ENCODE results near the gene CD2AP. TPM values are rescaled to one million over a fixed set of nuclear protein-coding genes. Genes with fewer than 3 reads are reported as not detected.

The CD2AP gene
- total RNA-seq, 1 donor from 2014 or later, result 12.5 TPM

- no peak for TF ChIP-seq CTCF (conservative IDR thresholded peaks at IDR 0.05)
- DNase-seq (ENCODE audit: low read depth, low spot score), result no peak
- Mint-ChIP-seq H3K9me3 (no peaks in the 10 kb centered on the region), H3K36me3 (ENCODE audit: low read depth) (no peaks in the 10 kb centered on the region), H3K27ac (ENCODE audit: unreplicated experiment) (no peak overlapping the region), H3K4me1 (no peaks in the 10 kb centered on the region), H3K4me3 (no peak overlapping the region), H3K27me3 (ENCODE audit: low read depth) (no peaks in the 10 kb centered on the region)
Observed at GRCh38 chr6:47454713-47455396, 22.7 kb upstream of the CD2AP start.

- no peaks in the 10 kb centered on the region for H3K9me3 Mint-ChIP-seq
- H3K27ac Mint-ChIP-seq (ENCODE audit: unreplicated experiment), result no peak overlapping the region
- no peaks in the 10 kb centered on the region for H3K36me3 Mint-ChIP-seq (ENCODE audit: low read depth)
- H3K4me3 Mint-ChIP-seq, result no peak overlapping the region
- no peak for DNase-seq (ENCODE audit: low read depth, low spot score)
- H3K4me1 Mint-ChIP-seq, result no peaks in the 10 kb centered on the region
- TF ChIP-seq CTCF (conservative IDR thresholded peaks at IDR 0.05), result no peak
- H3K27me3 Mint-ChIP-seq (ENCODE audit: low read depth), result no peaks in the 10 kb centered on the region
Observed at GRCh38 chr6:47455533-47456209, 21.9 kb upstream of the CD2AP start.

- Mint-ChIP-seq H3K4me3 (no peak overlapping the region), H3K36me3 (ENCODE audit: low read depth) (no peaks in the 10 kb centered on the region), H3K27me3 (ENCODE audit: low read depth) (no peaks in the 10 kb centered on the region), H3K9me3 (no peaks in the 10 kb centered on the region), H3K27ac (ENCODE audit: unreplicated experiment) (no peak overlapping the region), H3K4me1 (no peaks in the 10 kb centered on the region)
- TF ChIP-seq CTCF (conservative IDR thresholded peaks at IDR 0.05), result no peak
- DNase-seq (ENCODE audit: low read depth, low spot score), result no peak
Observed at GRCh38 chr6:47456536-47456975, 21.0 kb upstream of the CD2AP start.

- no peaks in the 10 kb centered on the region for H3K27me3 Mint-ChIP-seq (ENCODE audit: low read depth)
- H3K4me3 Mint-ChIP-seq, result no peak overlapping the region
- no peaks in the 10 kb centered on the region for H3K36me3 Mint-ChIP-seq (ENCODE audit: low read depth)
Observed at GRCh38 chr6:47457370-47457769, 20.2 kb upstream of the CD2AP start.

GRCh38 chr6:47464052-47464451, 13.5 kb upstream of the CD2AP start:
- Mint-ChIP-seq H3K36me3 (ENCODE audit: low read depth) (no peaks in the 10 kb centered on the region), H3K27me3 (ENCODE audit: low read depth) (no peaks in the 10 kb centered on the region), H3K4me1 (no peaks in the 10 kb centered on the region), H3K9me3 (peaks cover 4% of the 10 kb centered on the region), H3K27ac (ENCODE audit: unreplicated experiment) (no peak overlapping the region), H3K4me3 (no peak overlapping the region)
- TF ChIP-seq CTCF (conservative IDR thresholded peaks at IDR 0.05), result no peak
- DNase-seq (ENCODE audit: low read depth, low spot score), result no peak

More at GRCh38 chr6:47457370-47457769, 20.2 kb upstream of the CD2AP start:
- H3K27ac Mint-ChIP-seq (ENCODE audit: unreplicated experiment), result no peak overlapping the region
- no peak for DNase-seq (ENCODE audit: low read depth, low spot score)
- TF ChIP-seq CTCF (conservative IDR thresholded peaks at IDR 0.05), result no peak
- H3K9me3 Mint-ChIP-seq, result no peaks in the 10 kb centered on the region
- H3K4me1 Mint-ChIP-seq, result no peaks in the 10 kb centered on the region

Measured in neural crest cell (in vitro differentiated cells).